ENCODE measurements around the gene E2F4. TPM values are rescaled to one million over a fixed set of nuclear protein-coding genes. Genes with fewer than 3 reads are reported as not detected.
A peak's percentile ranks its signal among the peaks of the same experiment; 100 is the strongest.

Gene E2F4
- total and polyA plus RNA-seq, 2 of the 8 experiments (the other 6 are each of a cell fraction or from before 2014, with no cell fraction given), result 79.9 to 157 TPM

GRCh38 chr16:67240506-67240905 is 48.6 kb downstream of the E2F4 start:
- no peak overlapping the region for H2AFZ ChIP-seq (ENCODE audit: low read length)
- H4K20me1 ChIP-seq (replicated peaks in 1 of 2; ENCODE audit: control insufficient read depth in 1 of 2, insufficient read depth in 2 of 2, low read length in 2 of 2), result peaks cover 0 to 9% of the 10 kb centered on the region in 2 experiments
- H2BK20ac ChIP-seq (ENCODE audit: low read length), result peak overlapping the region; percentile 61; the same call in 1 of the 2 replicates
- no peak overlapping the region for H2BK120ac ChIP-seq (replicated peaks; ENCODE audit: low read depth, low read length)
- no peak overlapping the region for H3K23ac ChIP-seq (ENCODE audit: insufficient read length)
- H4K8ac ChIP-seq (ENCODE audit: extremely low read depth, insufficient read depth, low read length), result no peak overlapping the region
- H3K14ac ChIP-seq (ENCODE audit: insufficient read length), result no peak overlapping the region
- H2BK5ac ChIP-seq (ENCODE audit: low read depth, low read length), result peak overlapping the region; percentile 41
- H4K5ac ChIP-seq (ENCODE audit: insufficient read length, low read depth, low read length), result no peak overlapping the region
- no peak overlapping the region; a peak in 2 of 4 replicates for H3K4me2 ChIP-seq (ENCODE audit: insufficient read depth in 1 of 2, low read depth in 2 of 2, low read length in 2 of 2)
- peaks cover 0 to 21% of the 10 kb centered on the region in 2 experiments; a peak in 2 of 4 replicates for H3K79me2 ChIP-seq (ENCODE audit: control insufficient read depth in 1 of 2, insufficient read depth in 2 of 2, low read length in 2 of 2)
- FAIRE-seq, result no peak
- H3K23me2 ChIP-seq (ENCODE audit: low read depth, low read length), result no peaks in the 10 kb centered on the region; the same call in 1 of the 2 replicates
- no peak overlapping the region for H2AK5ac ChIP-seq (ENCODE audit: low read depth, low read length)
- no peak overlapping the region for H3K56ac ChIP-seq (replicated peaks; ENCODE audit: insufficient read length, low read depth, low read length)
- H3K18ac ChIP-seq (ENCODE audit: extremely low read depth, low read length), result peak overlapping the region; percentile 78; the same call in 1 of the 2 replicates
- H3K27me3 ChIP-seq (replicated peaks in 1 of 4; ENCODE audit: control insufficient read depth in 3 of 4, extremely low read depth in 1 of 4, insufficient read depth in 3 of 4, low read length in 3 of 4), result no peaks in the 10 kb centered on the region
- POLR2A ChIA-PET (ENCODE audit: partially characterized antibody), result interaction anchor here (0.6 to 1.3 kb wide), 2 partner anchors 11 to 30 kb away, joined by 3 read pairs; no protein-coding TSS in a partner anchor
- no peak for DNase-seq (ENCODE audit: low read depth in 1 of 2, low spot score in 2 of 2)
- no peaks in the 10 kb centered on the region for H3K9me3 ChIP-seq (ENCODE audit: insufficient read depth in 2 of 2, low read depth in 1 of 2, low read length in 1 of 2)
- H3K36me3 ChIP-seq (ENCODE audit: control insufficient read depth in 2 of 4, insufficient read depth in 4 of 4, low read length in 3 of 4), result peaks cover 5 to 12% (median 8%) of the 10 kb centered on the region in 4 experiments; a peak in 5 of 8 replicates
- peak overlapping the region; percentile 46; the same call in 1 of the 2 replicates for H3K27ac ChIP-seq (ENCODE audit: low read depth, low read length)
- 92% methylated on average over 4 of the region's 4 CpGs; no CpG with 5 or more reads in 1 of the 2 experiments for WGBS, 2 experiments (ENCODE audit: extremely low coverage in 1 of 2, insufficient coverage in 1 of 2, insufficient read length in 1 of 2, insufficient replicate concordance in 2 of 2, low coverage in 1 of 2, low lambda C conversion rate in 2 of 2, missing lambda C conversion rate in 1 of 2)
- CTCF ChIA-PET (ENCODE audit: partially characterized antibody), result interaction anchor here (2.8 to 4.6 kb wide), 2 partner anchors 13 to 43 kb away, joined by 10 to 23 read pairs; partner anchors contain the start of gene TMEM208
- peaks cover 12 to 18% (median 13%) of the 10 kb centered on the region in 4 experiments for H3K4me1 ChIP-seq (replicated peaks in 1 of 4; ENCODE audit: control insufficient read depth in 3 of 4, insufficient read depth in 4 of 4, low read length in 3 of 4)
- H3K4ac ChIP-seq (replicated peaks; ENCODE audit: insufficient read length, low read depth, low read length), result no peak overlapping the region
- no peak overlapping the region for H2BK15ac ChIP-seq (ENCODE audit: low read length)
- no peak overlapping the region; a peak in 2 of 7 replicates for H3K9ac ChIP-seq (replicated peaks in 1 of 4; ENCODE audit: extremely low read depth in 1 of 4, low read depth in 3 of 4, low read length in 3 of 4)
- H2BK12ac ChIP-seq (ENCODE audit: low read depth, low read length), result peak overlapping the region; percentile 68; the same call in 1 of the 2 replicates
- no peak overlapping the region for H4K91ac ChIP-seq (replicated peaks; ENCODE audit: insufficient read length, low read length)
- H3K4me3 ChIP-seq (ENCODE audit: extremely low read depth in 1 of 4, insufficient read depth in 2 of 4, low read depth in 3 of 4, low read length in 4 of 4), result no peak overlapping the region
- H3K79me1 ChIP-seq (ENCODE audit: low read depth, low read length), result peaks cover 20% of the 10 kb centered on the region
- no peak for TF ChIP-seq USF2 (IDR thresholded peaks at IDR 0.05; ENCODE audit: low read length)
- TF ChIP-seq NANOG (IDR thresholded peaks at IDR 0.05; ENCODE audit: insufficient read depth, low read depth, low read length, poor library complexity, severe bottlenecking), result no peak
- TF ChIP-seq KDM5A (IDR thresholded peaks at IDR 0.05; ENCODE audit: low read length), result no peak
- no peak for TF ChIP-seq TEAD4 (IDR thresholded peaks at IDR 0.05; ENCODE audit: low read depth, low read length)
- no peak for TF ChIP-seq FOSL1 (IDR thresholded peaks at IDR 0.05; ENCODE audit: insufficient read depth, low read depth, low read length)
- no peak for TF ChIP-seq SIN3A (conservative IDR thresholded peaks at IDR 0.05 in 1 of 2, IDR thresholded peaks at IDR 0.05 in 1 of 2; ENCODE audit: low read depth in 1 of 2, low read length in 2 of 2)
- TF ChIP-seq CHD2 (IDR thresholded peaks at IDR 0.05; ENCODE audit: low read length), result no peak
- TF ChIP-seq POLR2AphosphoS5 (IDR thresholded peaks at IDR 0.05; ENCODE audit: low read depth, low read length), result no peak
- TF ChIP-seq POU5F1 (IDR thresholded peaks at IDR 0.05; ENCODE audit: low read depth, low read length), result no peak
- no peak for TF ChIP-seq ATF3 (IDR thresholded peaks at IDR 0.05; ENCODE audit: insufficient read depth, low read depth, low read length)
- no peak for TF ChIP-seq CBX5 (IDR thresholded peaks at IDR 0.05; ENCODE audit: low read depth, low read length)
- TF ChIP-seq CREB1 (IDR thresholded peaks at IDR 0.05), result no peak
